Skeletal muscle satellite cell (primary cell): ENCODE results near the gene SIRT5.

ENCODE experiments used
- H3K27me3 ChIP-seq: 2 replicates; pipeline ENCODE4 v1.7.0; 2013; ENCODE audit warnings: low read length; ENCODE audit not compliant: control insufficient read depth, insufficient read depth
- H3K36me3 ChIP-seq: 2 replicates; pipeline ENCODE4 v1.7.0; 2013; ENCODE audit warnings: mild to moderate bottlenecking, control low read depth, low read length; ENCODE audit not compliant: insufficient read depth
- H3K4me1 ChIP-seq: 2 replicates; pipeline ENCODE4 v1.7.0; 2013; ENCODE audit warnings: low read length; ENCODE audit not compliant: control insufficient read depth, insufficient read depth
- H3K4me2 ChIP-seq: 2 replicates; pipeline ENCODE4 v1.7.0; 2013; ENCODE audit warnings: mild to moderate bottlenecking, low read length
- H3K4me3 ChIP-seq: 2 replicates; pipeline ENCODE4 v1.7.0; 2013; ENCODE audit warnings: low read length
- H3K9ac ChIP-seq: 2 replicates; pipeline ENCODE4 v1.7.0; 2013; ENCODE audit warnings: mild to moderate bottlenecking, low read depth, low read length, moderate library complexity
- H3K9me3 ChIP-seq: replicated peaks from 2 replicates; pipeline ENCODE4 v1.7.0; 2013; ENCODE audit warnings: mild to moderate bottlenecking, control low read depth, low read length

The SIRT5 gene

GRCh38 chr6:13554929-13555333 lies 19.5 kb upstream of the SIRT5 start:
- no peak overlapping the region for H3K4me3 ChIP-seq
- no peaks in the 10 kb centered on the region for H3K27me3 ChIP-seq
- no peak overlapping the region for H3K9ac ChIP-seq
- H3K9me3 ChIP-seq: no peaks in the 10 kb centered on the region
- peaks cover 10% of the 10 kb centered on the region for H3K4me1 ChIP-seq
- H3K36me3 ChIP-seq: no peaks in the 10 kb centered on the region
- H3K4me2 ChIP-seq: peak overlapping the region; percentile 64

DNA sequence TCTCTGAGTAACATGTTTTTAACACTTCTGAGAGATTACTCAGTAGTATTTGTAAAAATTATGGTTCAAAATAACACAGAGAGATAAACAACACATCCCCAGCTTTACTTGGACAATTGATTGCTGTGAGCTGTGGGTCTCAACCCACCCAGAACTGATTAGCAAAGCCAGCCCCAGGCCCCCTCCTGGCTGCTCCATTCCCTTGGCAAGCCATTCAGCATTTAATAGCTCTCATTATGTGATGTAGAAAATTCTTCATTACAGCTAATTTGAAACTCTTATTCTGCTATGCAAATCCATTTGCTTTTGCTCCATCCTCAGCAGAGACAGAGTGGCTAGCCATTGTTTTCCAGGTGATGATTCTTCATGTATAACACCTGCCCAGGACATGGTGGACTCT lies 16.6 kb upstream of the SIRT5 start:
- H3K36me3 ChIP-seq: no peaks in the 10 kb centered on the region
- H3K9ac ChIP-seq: no peak overlapping the region
- no peaks in the 10 kb centered on the region for H3K9me3 ChIP-seq
- H3K4me3 ChIP-seq: no peak overlapping the region
- H3K4me2 ChIP-seq: no peak overlapping the region
- H3K4me1 ChIP-seq: peaks cover 10% of the 10 kb centered on the region
- H3K27me3 ChIP-seq: no peaks in the 10 kb centered on the region

- Histone ChIP-seq H3K4me3 (no peak overlapping the region), H3K9ac (no peak overlapping the region)
Observed at GRCh38 chr6:13558718-13559117, 15.7 kb upstream of the SIRT5 start.

DNA sequence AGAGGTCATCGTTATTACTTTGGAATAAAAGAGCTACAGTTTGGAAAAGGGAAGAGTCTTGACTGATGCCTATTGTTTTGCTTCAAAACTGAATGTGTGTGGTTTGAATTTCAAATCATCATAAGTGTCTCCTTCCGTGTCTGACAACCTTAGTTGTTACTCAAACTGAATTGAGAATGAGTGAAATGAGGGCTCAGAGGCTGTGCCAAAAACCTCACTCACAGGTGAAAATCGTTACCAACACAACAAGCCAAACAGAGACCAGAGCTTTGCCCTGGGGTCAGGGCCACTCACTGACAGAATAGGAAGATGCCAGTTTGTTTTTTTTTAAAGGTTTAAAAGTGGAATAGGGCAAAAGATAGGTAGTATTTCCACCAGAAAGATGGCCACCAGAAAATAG lies 15.2 kb upstream of the SIRT5 start:
- Histone ChIP-seq H3K27me3 (no peaks in the 10 kb centered on the region), H3K9me3 (no peaks in the 10 kb centered on the region), H3K4me3 (no peak overlapping the region), H3K9ac (no peak overlapping the region), H3K36me3 (no peaks in the 10 kb centered on the region), H3K4me2 (no peak overlapping the region), H3K4me1 (peaks cover 10% of the 10 kb centered on the region)

More at GRCh38 chr6:13558718-13559117, 15.7 kb upstream of the SIRT5 start:
- Histone ChIP-seq H3K36me3 (no peaks in the 10 kb centered on the region), H3K4me1 (peaks cover 10% of the 10 kb centered on the region), H3K27me3 (no peaks in the 10 kb centered on the region), H3K9me3 (no peaks in the 10 kb centered on the region), H3K4me2 (no peak overlapping the region)

DNA sequence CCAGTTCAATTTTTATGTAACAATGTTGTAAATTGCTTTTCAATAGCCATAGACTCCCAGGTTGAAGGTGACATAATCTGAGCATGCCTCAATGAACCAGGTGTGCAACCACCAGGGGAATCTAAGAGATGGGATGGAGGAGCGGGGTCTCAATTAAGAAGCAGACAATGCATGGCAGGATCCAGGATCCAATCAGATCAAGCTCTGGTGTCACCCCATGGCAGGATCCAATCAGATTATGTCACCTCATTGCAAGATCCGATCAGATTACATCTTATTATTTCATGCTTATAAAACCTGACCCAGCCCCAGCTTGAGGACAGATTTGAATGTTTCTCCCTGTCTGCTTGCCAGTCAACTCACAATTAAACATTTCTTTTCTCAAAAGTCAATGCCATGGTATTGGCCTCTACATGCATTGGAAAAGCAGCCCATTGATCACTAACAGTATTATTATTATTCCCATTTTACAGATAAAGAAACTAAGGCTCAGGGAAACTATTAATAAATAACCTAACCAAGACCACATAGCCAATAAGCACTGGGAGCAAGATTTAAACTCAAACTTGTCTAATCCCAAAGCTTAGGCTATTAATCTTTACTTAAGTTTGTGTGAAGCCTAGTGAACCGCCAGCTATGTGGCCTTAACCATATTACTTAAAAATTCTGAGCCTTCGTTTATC lies 14.3 kb upstream of the SIRT5 start:
- peaks cover 3% of the 10 kb centered on the region for H3K4me1 ChIP-seq
- H3K9me3 ChIP-seq: no peaks in the 10 kb centered on the region
- no peaks in the 10 kb centered on the region for H3K36me3 ChIP-seq
- no peak overlapping the region for H3K9ac ChIP-seq
- no peak overlapping the region for H3K4me3 ChIP-seq
- H3K27me3 ChIP-seq: no peaks in the 10 kb centered on the region
- H3K4me2 ChIP-seq: no peak overlapping the region

- H3K9me3 ChIP-seq: no peaks in the 10 kb centered on the region
- no peak overlapping the region for H3K9ac ChIP-seq
- no peaks in the 10 kb centered on the region for H3K27me3 ChIP-seq
- H3K4me3 ChIP-seq: no peak overlapping the region
- H3K4me2 ChIP-seq: no peak overlapping the region
- H3K36me3 ChIP-seq: no peaks in the 10 kb centered on the region
- H3K4me1 ChIP-seq: no peaks in the 10 kb centered on the region
Observed at GRCh38 chr6:13560651-13561044, 13.8 kb upstream of the SIRT5 start.

GRCh38 chr6:13561624-13562267 lies 12.7 kb upstream of the SIRT5 start:
- Histone ChIP-seq H3K36me3 (no peaks in the 10 kb centered on the region), H3K4me3 (no peak overlapping the region), H3K9ac (no peak overlapping the region), H3K4me2 (no peak overlapping the region), H3K27me3 (peaks cover 4% of the 10 kb centered on the region), H3K4me1 (no peaks in the 10 kb centered on the region), H3K9me3 (no peaks in the 10 kb centered on the region)

GRCh38 chr6:13563009-13563408 lies 11.4 kb upstream of the SIRT5 start:
- Histone ChIP-seq H3K4me2 (no peak overlapping the region), H3K36me3 (no peaks in the 10 kb centered on the region), H3K9me3 (no peaks in the 10 kb centered on the region), H3K4me3 (no peak overlapping the region), H3K4me1 (no peaks in the 10 kb centered on the region), H3K27me3 (peaks cover 9% of the 10 kb centered on the region), H3K9ac (no peak overlapping the region)

DNA sequence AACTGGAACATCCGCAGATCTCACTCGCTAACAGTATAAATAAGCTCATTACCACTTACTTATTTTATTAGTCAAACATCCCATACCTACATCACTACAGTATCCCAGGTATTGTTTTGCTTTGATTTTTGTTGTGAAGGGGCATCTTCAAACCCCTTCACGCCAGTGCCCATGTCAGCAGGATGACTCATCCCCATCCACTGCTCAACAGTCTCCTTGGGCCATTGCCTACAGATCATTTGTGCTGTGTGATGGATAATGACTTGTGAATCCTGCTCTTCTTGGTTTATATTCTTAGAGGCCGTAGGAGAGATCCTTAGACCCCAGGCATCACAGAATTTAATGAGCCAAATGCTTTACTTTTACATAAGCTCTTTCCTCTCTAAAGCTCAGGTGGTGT lies 8.5 kb upstream of the SIRT5 start:
- no peak overlapping the region for H3K9ac ChIP-seq
- no peaks in the 10 kb centered on the region for H3K36me3 ChIP-seq
- H3K4me1 ChIP-seq: no peaks in the 10 kb centered on the region
- no peak overlapping the region for H3K4me3 ChIP-seq
- H3K9me3 ChIP-seq: no peaks in the 10 kb centered on the region
- peaks cover 25% of the 10 kb centered on the region for H3K27me3 ChIP-seq
- no peak overlapping the region for H3K4me2 ChIP-seq

DNA sequence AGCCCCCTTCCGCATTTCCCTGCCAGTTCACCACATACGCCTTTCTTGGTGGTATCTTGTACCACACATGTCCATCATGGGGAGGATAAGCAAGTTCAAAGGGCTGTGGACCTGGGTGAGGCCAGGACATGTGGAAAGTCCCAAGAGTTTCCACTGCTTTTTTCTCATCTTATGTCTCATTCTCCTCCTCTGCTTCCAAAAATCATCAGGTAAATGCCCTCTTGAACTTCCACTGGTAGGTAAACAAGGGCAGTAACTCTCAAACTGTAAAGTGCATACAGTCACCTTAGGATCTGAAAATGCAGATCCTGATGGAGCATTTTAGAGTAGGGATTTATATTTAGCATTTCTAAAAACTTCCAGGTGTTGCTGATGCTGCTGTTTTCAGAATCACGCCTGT lies 7.9 kb upstream of the SIRT5 start:
- H3K4me1 ChIP-seq: no peaks in the 10 kb centered on the region
- no peak overlapping the region for H3K4me3 ChIP-seq
- H3K36me3 ChIP-seq: no peaks in the 10 kb centered on the region
- H3K9me3 ChIP-seq: no peaks in the 10 kb centered on the region
- H3K9ac ChIP-seq: no peak overlapping the region
- H3K4me2 ChIP-seq: no peak overlapping the region
- peaks cover 25% of the 10 kb centered on the region for H3K27me3 ChIP-seq

- no peak overlapping the region for H3K9ac ChIP-seq
- no peak overlapping the region for H3K4me3 ChIP-seq
- peaks cover 4% of the 10 kb centered on the region for H3K4me1 ChIP-seq
- H3K27me3 ChIP-seq: peaks cover 25% of the 10 kb centered on the region
- no peaks in the 10 kb centered on the region for H3K36me3 ChIP-seq
- H3K4me2 ChIP-seq: no peak overlapping the region
- no peaks in the 10 kb centered on the region for H3K9me3 ChIP-seq
Observed at GRCh38 chr6:13568970-13569369, 5.4 kb upstream of the SIRT5 start.

DNA sequence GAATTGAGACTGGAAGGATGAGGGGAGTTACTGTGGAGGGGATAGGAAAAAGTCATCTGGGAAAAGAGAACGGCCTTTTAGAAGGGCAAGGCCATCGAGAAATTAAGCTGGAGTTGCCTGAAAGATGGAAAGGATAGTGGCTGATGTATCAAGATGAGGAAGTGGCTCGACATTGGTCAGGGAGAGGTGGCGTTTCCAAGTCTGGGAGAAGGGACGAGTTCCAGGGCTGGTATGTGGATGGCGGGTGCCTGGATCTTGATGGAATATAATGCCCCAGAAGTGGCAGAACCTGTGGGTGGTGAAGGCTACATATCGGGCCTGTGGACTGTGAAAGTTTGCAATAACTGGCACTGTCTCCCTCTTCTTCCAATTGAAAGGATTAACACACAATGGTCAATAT lies 2.2 kb upstream of the SIRT5 start:
- H3K9ac ChIP-seq: no peak overlapping the region
- peaks cover 17% of the 10 kb centered on the region for H3K27me3 ChIP-seq
- H3K4me3 ChIP-seq: no peak overlapping the region
- no peak overlapping the region for H3K4me2 ChIP-seq
- H3K36me3 ChIP-seq: no peaks in the 10 kb centered on the region
- peaks cover 4% of the 10 kb centered on the region for H3K4me1 ChIP-seq
- H3K9me3 ChIP-seq: no peaks in the 10 kb centered on the region
